Nephron (organoid): Measurements from ENCODE around the gene RHOF.

Source experiments
- H3K27ac Mint-ChIP-seq, 3 experiments: 2 replicates each; pipeline ENCODE4 v1.8.0; 2020; ENCODE audit warnings: mixed read lengths in 3 of 3, mild to moderate bottlenecking in 2 of 3, moderate library complexity in 1 of 3
- H3K27me3 Mint-ChIP-seq: 2 replicates; pipeline ENCODE4 v1.8.0; 2021; ENCODE audit warnings: low read depth, mild to moderate bottlenecking, moderate library complexity, mixed read lengths
- H3K36me3 Mint-ChIP-seq: 2 replicates; pipeline ENCODE4 v1.8.0; 2020; ENCODE audit warnings: low read depth, mixed read lengths
- H3K4me1 Mint-ChIP-seq: 2 replicates; pipeline ENCODE4 v1.8.0; 2020; ENCODE audit warnings: mixed read lengths
- H3K4me3 Mint-ChIP-seq, 3 experiments: 2 replicates each; pipeline ENCODE4 v1.8.0; 2020; ENCODE audit warnings: mild to moderate bottlenecking in 3 of 3, mixed read lengths in 3 of 3, moderate library complexity in 2 of 3
- H3K9me3 Mint-ChIP-seq: 2 replicates; pipeline ENCODE4 v1.8.0; 2020; ENCODE audit warnings: mixed read lengths
- CTCF ChIP-seq, 3 experiments: fragments of 200-600 bp; sonication (generic); IDR thresholded peaks; one replicate each; pipeline ENCODE4 v1.5.0; 2021; ENCODE audit warnings: antibody characterized with exemption in 3 of 3; ENCODE audit not compliant: unreplicated experiment in 3 of 3

Gene RHOF

DNA sequence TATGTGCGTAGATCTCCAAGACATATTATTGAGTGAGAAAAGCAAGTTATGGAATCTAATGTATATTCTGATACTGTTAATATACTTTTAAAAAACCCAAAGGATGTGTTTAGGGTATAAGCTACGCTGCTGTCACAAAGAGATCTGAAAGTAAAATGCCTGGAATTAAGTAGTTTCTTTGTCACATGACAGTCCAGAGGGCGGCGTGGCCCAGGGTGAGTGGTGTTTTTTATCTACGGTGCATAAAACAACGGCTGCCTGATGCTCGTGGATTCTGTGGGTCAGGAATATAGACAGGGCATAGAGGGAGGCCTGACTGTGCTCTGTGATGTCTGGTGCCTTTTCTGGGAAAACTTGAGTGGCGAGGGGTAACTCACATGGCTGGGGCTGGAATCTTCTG lies 59.6 kb downstream of the RHOF start:
- Mint-ChIP-seq H3K4me3 (no peak overlapping the region), H3K36me3 (peaks cover 3% of the 10 kb centered on the region), H3K4me1 (no peaks in the 10 kb centered on the region), H3K27me3 (no peaks in the 10 kb centered on the region), H3K27ac (no peak overlapping the region), H3K9me3 (no peaks in the 10 kb centered on the region)
- TF ChIP-seq CTCF (IDR thresholded peaks at IDR 0.05; ENCODE audit: unreplicated experiment in 3 of 3): no peak

- H3K9me3 Mint-ChIP-seq: no peaks in the 10 kb centered on the region
- H3K36me3 Mint-ChIP-seq: peaks cover 3% of the 10 kb centered on the region
- H3K4me1 Mint-ChIP-seq: no peaks in the 10 kb centered on the region
- no peak overlapping the region for H3K27ac Mint-ChIP-seq
- H3K4me3 Mint-ChIP-seq: no peak overlapping the region
- no peaks in the 10 kb centered on the region for H3K27me3 Mint-ChIP-seq
- no peak for TF ChIP-seq CTCF (IDR thresholded peaks at IDR 0.05; ENCODE audit: unreplicated experiment in 3 of 3)
Observed at GRCh38 chr12:121731473-121731872, 62.0 kb downstream of the RHOF start.

GRCh38 chr12:121729021-121729420 lies 64.5 kb downstream of the RHOF start:
- H3K36me3 Mint-ChIP-seq: peaks cover 17% of the 10 kb centered on the region
- H3K27me3 Mint-ChIP-seq: no peaks in the 10 kb centered on the region
- H3K9me3 Mint-ChIP-seq: no peaks in the 10 kb centered on the region
- no peaks in the 10 kb centered on the region for H3K4me1 Mint-ChIP-seq
- no peak overlapping the region for H3K4me3 Mint-ChIP-seq
- TF ChIP-seq CTCF (IDR thresholded peaks at IDR 0.05; ENCODE audit: unreplicated experiment in 3 of 3): no peak
- H3K27ac Mint-ChIP-seq: no peak overlapping the region
